GM19240 (cell line): ENCODE data around the gene FRAS1.
"Not testable (repeated sequence)": the region's sequence is repeated elsewhere in the genome, so short reads cannot be mapped to it uniquely, and the experiment has no call there.

Experiments
- DNase-seq: peaks from one replicate; pipeline ENCODE4 v3.0.0; 2011; ENCODE audit warnings: low spot score; ENCODE audit not compliant: insufficient read length

The FRAS1 gene

GRCh38 chr4:78099058-78099457 is 41.9 kb downstream of the FRAS1 start:
- no peak for DNase-seq

GRCh38 chr4:78100060-78100459 is 42.9 kb downstream of the FRAS1 start:
- DNase-seq: no peak

- DNase-seq: no peak
These were observed 62.6 kb downstream of the FRAS1 start for GRCh38 chr4:78119698-78120097.

- no peak for DNase-seq
These were observed 63.2 kb downstream of the FRAS1 start for GRCh38 chr4:78120144-78120880.

GRCh38 chr4:78121338-78121904 is 64.3 kb downstream of the FRAS1 start:
- DNase-seq: no peak

- DNase-seq: not testable (repeated sequence)
These were observed 68.8 kb downstream of the FRAS1 start for GRCh38 chr4:78125834-78126331.

- no peak for DNase-seq
These were observed 72.4 kb downstream of the FRAS1 start for GRCh38 chr4:78129383-78130108.

GRCh38 chr4:78131403-78131802 is 74.3 kb downstream of the FRAS1 start:
- DNase-seq: no peak

- DNase-seq: no peak
These were observed 79.3 kb downstream of the FRAS1 start for GRCh38 chr4:78136109-78137081.

- DNase-seq: no peak
These were observed 80.4 kb downstream of the FRAS1 start for GRCh38 chr4:78137532-78137931.

GRCh38 chr4:78138252-78138651 is 81.1 kb downstream of the FRAS1 start:
- no peak for DNase-seq

- DNase-seq: no peak
These were observed 86.5 kb downstream of the FRAS1 start for GRCh38 chr4:78143634-78144033.

- DNase-seq: no peak
These were observed 87.9 kb downstream of the FRAS1 start for GRCh38 chr4:78145008-78145407.

GRCh38 chr4:78145622-78146021 is 88.5 kb downstream of the FRAS1 start:
- no peak for DNase-seq

- no peak for DNase-seq
These were observed 92.8 kb downstream of the FRAS1 start for GRCh38 chr4:78149751-78150542.

- no peak for DNase-seq
These were observed 93.4 kb downstream of the FRAS1 start for GRCh38 chr4:78150543-78150864.

- DNase-seq: no peak
These were observed 95.7 kb downstream of the FRAS1 start for GRCh38 chr4:78152795-78153194.

GRCh38 chr4:78154972-78155590 is 98.0 kb downstream of the FRAS1 start:
- DNase-seq: no peak

- DNase-seq: no peak
These were observed 98.5 kb downstream of the FRAS1 start for GRCh38 chr4:78155616-78156105.

GRCh38 chr4:78156520-78156919 is 99.4 kb downstream of the FRAS1 start:
- DNase-seq: no peak
